Upper lobe of left lung (tissue), 6 donors: ENCODE measurements around the gene TDRD1. TPM values are rescaled to one million over a fixed set of nuclear protein-coding genes. Genes with fewer than 3 reads are reported as not detected.
A peak's percentile ranks its signal among the peaks of the same experiment; 100 is the strongest.

Experiments
- ATAC-seq, 2 donors: fragments of 200-7000 bp; cut with Tn5 transposase; one replicate each; pipeline ENCODE4 v1.9.1; 2022; ENCODE audit warnings: mild to moderate bottlenecking in 2 of 2, moderate library complexity in 2 of 2; ENCODE audit not compliant: low FRiP score in 2 of 2
- DNase-seq, 2 donors: peaks; one replicate each; pipeline ENCODE4 v3.0.0-alpha.2; 2019 to 2020
- H3K27ac ChIP-seq, 4 donors: fragments of 200-600 bp; sonication (generic); one replicate each; pipeline ENCODE4 v1.5.1; 2016 to 2019
- H3K27me3 ChIP-seq, 4 donors: fragments of 200-600 bp; sonication (generic); one replicate each; pipeline ENCODE4 v1.5.1; 2017 to 2019
- H3K36me3 ChIP-seq, 4 donors: fragments of 200-600 bp; sonication (generic); one replicate each; pipeline ENCODE4 v1.5.1; 2016 to 2019
- H3K4me1 ChIP-seq, 4 donors: fragments of 200-600 bp; sonication (generic); one replicate each; pipeline ENCODE4 v1.5.1; 2018 to 2019
- H3K4me3 ChIP-seq, 4 donors: fragments of 200-600 bp; sonication (generic); one replicate each; pipeline ENCODE4 v1.5.1; 2017 to 2019; ENCODE audit warnings: mild to moderate bottlenecking in 2 of 4, moderate library complexity in 1 of 4
- H3K9me3 ChIP-seq, 4 donors: fragments of 200-600 bp; sonication (generic); one replicate each; pipeline ENCODE4 v1.5.1; 2018 to 2019
- EP300 ChIP-seq, 4 donors: sonication (generic); formaldehyde crosslinking; IDR thresholded peaks; one replicate each; pipeline ENCODE4 v1.5.1; 2017; ENCODE audit warnings: antibody characterized with exemption in 4 of 4, control low read depth in 2 of 4
- POLR2A ChIP-seq, 4 donors: fragments of 450-650 bp; IDR thresholded peaks; one replicate each; pipeline ENCODE4 v1.5.1; 2016 to 2017; ENCODE audit warnings: antibody characterized with exemption in 4 of 4, mild to moderate bottlenecking in 2 of 4
- POLR2AphosphoS5 ChIP-seq, 2 donors: sonication (generic); formaldehyde crosslinking; IDR thresholded peaks; one replicate each; pipeline ENCODE4 v1.5.1; 2017; ENCODE audit warnings: antibody characterized with exemption in 2 of 2
- WGBS, 2 donors: methylation state at CpG; one replicate each; pipeline ENCODE4 v1.1.5; 2017 to 2018; 5-methylcytosine and 5-hydroxymethylcytosine counted together
- total RNA-seq, 6 donors: library from RNA; depleted of rRNA in 4 of 6; stranded (reverse); fragments of >200 nt in 4 of 6; gene quantifications; one replicate each; pipeline versions ENCODE4 v1.1.0 to v1.2.1, GENCODE V29; 2016 to 2021
- TF ChIP-seq, protein P1 (sequence below), 6 experiments: fragments of 450-650 bp in 4 of 6; fragments of 200-600 bp in 2 of 6; sonication (generic) in 2 of 6; IDR thresholded peaks; one replicate each; pipeline ENCODE4 v1.5.1; 2016 to 2019; ENCODE audit warnings: antibody characterized with exemption in 6 of 6
- donor health status: DM: no; HTN: no; CAD: no; lungs with moderate emphysema.
- donor health status: DM: no; HTN: yes; CAD: no; lungs with severe emphysema.

TDRD1 gene
- total RNA-seq, 6 donors from 2014 or later, result 0.10 to 0.17 (median 0.14) TPM; not detected in 2

DNA sequence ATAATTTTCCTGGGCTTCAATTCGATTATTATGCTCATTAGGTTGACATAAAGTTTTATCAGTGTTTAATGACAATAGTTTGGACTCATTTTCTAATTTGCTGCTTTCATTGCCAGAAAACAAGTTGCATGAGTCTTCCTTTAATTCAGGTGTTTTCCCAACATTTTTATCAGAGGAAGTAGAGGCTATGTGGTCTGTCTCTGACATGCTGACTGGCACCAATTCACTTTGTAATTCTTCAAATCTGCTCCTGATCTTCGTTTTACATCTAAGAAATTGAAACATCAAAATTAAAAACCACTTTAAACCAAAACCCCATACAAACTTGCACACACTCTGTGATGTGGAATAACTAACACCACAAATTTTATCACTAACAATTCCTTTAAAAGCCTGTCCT, 16.1 kb upstream of the TDRD1 start:
- no peak for TF ChIP-seq EP300 (IDR thresholded peaks at IDR 0.05)
- Histone ChIP-seq H3K4me1 (peaks cover 0 to 26% (median 14%) of the 10 kb centered on the region in 4 donors), H3K36me3 (peaks cover 0 to 8% (median 1%) of the 10 kb centered on the region in 4 donors), H3K4me3 (no peak overlapping the region), H3K27ac (peak overlapping the region in 1 of 4 donors; percentile 16), H3K27me3 (no peaks in the 10 kb centered on the region), H3K9me3 (no peaks in the 10 kb centered on the region)
- DNase-seq (no peak), ATAC-seq (no peak)
- WGBS, 2 donors, result 51 to 57% methylated on average over 2 of the region's 2 CpGs

DNA sequence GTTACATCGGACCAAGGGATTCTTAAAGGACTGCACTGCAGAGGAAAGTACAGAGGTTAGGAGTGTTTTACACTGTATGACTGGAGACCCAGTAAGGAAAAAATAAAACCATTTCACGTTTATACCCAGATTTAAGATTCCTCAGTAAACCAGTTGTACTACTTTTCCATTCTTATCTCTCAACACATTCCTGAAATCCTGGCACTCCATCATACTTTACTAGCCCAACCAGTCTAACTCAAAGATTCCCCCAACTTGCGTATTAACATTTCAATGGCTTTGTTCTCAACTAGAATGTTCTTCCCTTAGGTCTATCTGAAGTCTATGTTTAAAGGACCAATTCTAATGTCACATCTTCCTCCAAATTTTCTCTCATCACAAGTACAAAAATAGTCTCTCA, 13.1 kb upstream of the TDRD1 start:
- WGBS, 2 donors, result 56 to 61% methylated on average over 3 of the region's 3 CpGs
- Histone ChIP-seq H3K4me1 (peaks cover 0 to 26% (median 12%) of the 10 kb centered on the region in 4 donors), H3K36me3 (peaks cover 0 to 8% (median 1%) of the 10 kb centered on the region in 4 donors), H3K27me3 (no peaks in the 10 kb centered on the region), H3K4me3 (no peak overlapping the region), H3K27ac (peak overlapping the region in 2 of 4 donors; percentile 41 to 57), H3K9me3 (peaks cover 0 to 7% (median 3%) of the 10 kb centered on the region in 4 donors)
- TF ChIP-seq POLR2A (IDR thresholded peaks at IDR 0.05) (no peak), EP300 (IDR thresholded peaks at IDR 0.05) (no peak), POLR2AphosphoS5 (IDR thresholded peaks at IDR 0.05) (no peak)
- TF ChIP-seq, protein P1, sequence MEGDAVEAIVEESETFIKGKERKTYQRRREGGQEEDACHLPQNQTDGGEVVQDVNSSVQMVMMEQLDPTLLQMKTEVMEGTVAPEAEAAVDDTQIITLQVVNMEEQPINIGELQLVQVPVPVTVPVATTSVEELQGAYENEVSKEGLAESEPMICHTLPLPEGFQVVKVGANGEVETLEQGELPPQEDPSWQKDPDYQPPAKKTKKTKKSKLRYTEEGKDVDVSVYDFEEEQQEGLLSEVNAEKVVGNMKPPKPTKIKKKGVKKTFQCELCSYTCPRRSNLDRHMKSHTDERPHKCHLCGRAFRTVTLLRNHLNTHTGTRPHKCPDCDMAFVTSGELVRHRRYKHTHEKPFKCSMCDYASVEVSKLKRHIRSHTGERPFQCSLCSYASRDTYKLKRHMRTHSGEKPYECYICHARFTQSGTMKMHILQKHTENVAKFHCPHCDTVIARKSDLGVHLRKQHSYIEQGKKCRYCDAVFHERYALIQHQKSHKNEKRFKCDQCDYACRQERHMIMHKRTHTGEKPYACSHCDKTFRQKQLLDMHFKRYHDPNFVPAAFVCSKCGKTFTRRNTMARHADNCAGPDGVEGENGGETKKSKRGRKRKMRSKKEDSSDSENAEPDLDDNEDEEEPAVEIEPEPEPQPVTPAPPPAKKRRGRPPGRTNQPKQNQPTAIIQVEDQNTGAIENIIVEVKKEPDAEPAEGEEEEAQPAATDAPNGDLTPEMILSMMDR (IDR thresholded peaks at IDR 0.05), result no peak
- peak in 1 of 2 donors; percentile 29 for ATAC-seq
- no peak for DNase-seq

DNA sequence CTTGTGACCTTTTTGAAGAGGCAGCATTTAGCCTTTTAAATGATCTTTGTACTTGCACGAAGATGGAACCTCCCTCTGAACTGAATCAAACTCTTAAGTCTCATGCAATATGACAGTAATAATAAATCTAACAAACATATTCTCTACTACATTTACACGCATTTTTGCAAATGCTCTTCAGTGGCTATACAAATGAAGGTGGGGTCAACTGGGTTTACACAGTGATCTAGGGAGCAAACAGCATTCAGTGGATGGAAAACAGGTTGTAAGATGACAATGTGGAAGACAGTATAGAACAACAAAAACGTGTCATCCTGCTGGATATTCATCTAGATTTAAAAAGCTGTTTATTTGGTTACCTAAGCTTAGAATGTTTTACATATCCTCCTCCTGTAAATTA, 12.7 kb upstream of the TDRD1 start:
- H3K4me3 ChIP-seq, result no peak overlapping the region
- peaks cover 0 to 7% (median 3%) of the 10 kb centered on the region in 4 donors for H3K9me3 ChIP-seq
- peaks cover 0 to 26% (median 13%) of the 10 kb centered on the region in 4 donors for H3K4me1 ChIP-seq
- WGBS, 2 donors, result 50 to 52% methylated on average over 3 of the region's 3 CpGs
- no peak for ATAC-seq
- H3K36me3 ChIP-seq, result peaks cover 0 to 8% (median 1%) of the 10 kb centered on the region in 4 donors
- DNase-seq, result no peak
- no peaks in the 10 kb centered on the region for H3K27me3 ChIP-seq
- H3K27ac ChIP-seq, result peak overlapping the region in 2 of 4 donors; percentile 24 to 57
- TF ChIP-seq EP300 (IDR thresholded peaks at IDR 0.05) (no peak), POLR2AphosphoS5 (IDR thresholded peaks at IDR 0.05) (no peak), POLR2A (IDR thresholded peaks at IDR 0.05) (no peak)
- TF ChIP-seq, protein P1 (IDR thresholded peaks at IDR 0.05), result no peak

DNA sequence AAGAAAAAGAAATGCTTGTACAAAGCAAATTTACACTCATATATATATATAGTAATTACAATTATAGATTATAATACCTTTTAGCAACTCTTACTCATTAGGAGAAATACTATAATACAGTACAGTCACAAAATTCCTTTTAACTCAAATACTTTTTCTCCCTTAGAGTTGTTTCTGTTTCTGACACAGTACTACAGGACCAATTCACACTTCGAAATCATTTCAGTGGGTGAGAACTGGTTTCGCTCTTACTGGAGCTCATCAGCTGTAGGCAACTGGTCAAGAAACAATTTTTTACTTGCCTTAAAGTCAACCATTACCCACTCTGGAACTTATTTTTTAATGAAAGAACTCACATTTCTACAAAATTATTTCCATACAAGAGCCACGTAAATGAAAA, 11.2 kb upstream of the TDRD1 start:
- no peak for DNase-seq
- Histone ChIP-seq H3K27me3 (no peaks in the 10 kb centered on the region), H3K36me3 (peaks cover 0 to under 1% (median 0%) of the 10 kb centered on the region in 4 donors), H3K4me3 (no peak overlapping the region), H3K4me1 (peaks cover 8 to 37% (median 20%) of the 10 kb centered on the region in 4 donors), H3K9me3 (peaks cover 0 to 7% (median 3%) of the 10 kb centered on the region in 4 donors), H3K27ac (no peak overlapping the region)
- no peak for TF ChIP-seq EP300 (IDR thresholded peaks at IDR 0.05)
- TF ChIP-seq, protein P1 (IDR thresholded peaks at IDR 0.05), result no peak
- no peak for TF ChIP-seq POLR2A (IDR thresholded peaks at IDR 0.05)
- no peak for TF ChIP-seq POLR2AphosphoS5 (IDR thresholded peaks at IDR 0.05)
- no peak for ATAC-seq
- WGBS, 2 donors, result 82 to 89% methylated on average over 3 of the region's 3 CpGs

DNA sequence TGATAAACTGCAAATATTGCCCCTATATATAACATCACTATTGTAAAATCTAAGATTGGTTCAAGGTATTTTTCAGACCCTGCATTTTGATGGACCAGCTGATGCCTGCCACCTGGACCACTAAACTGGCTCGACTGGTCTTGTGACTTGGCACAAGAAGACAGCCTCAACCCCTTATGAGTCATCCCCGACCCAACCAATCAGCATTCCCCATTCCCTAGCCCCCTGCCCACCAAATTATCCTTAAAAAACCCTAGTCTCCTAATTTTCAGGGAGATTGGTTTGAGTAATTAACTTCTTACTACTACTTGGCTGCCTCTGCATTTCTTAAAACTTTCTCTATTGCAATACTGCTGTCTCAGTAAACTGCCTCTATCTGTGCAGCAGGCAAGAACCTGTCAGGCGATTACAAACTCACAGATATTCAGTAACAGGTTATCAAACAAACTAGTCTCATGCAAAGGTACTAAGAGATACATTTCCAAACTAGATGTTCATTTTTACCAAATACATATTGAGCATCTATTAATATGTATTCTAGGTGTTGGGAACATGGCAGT, 10.6 kb upstream of the TDRD1 start:
- ATAC-seq (no peak), DNase-seq (no peak)
- Histone ChIP-seq H3K36me3 (no peaks in the 10 kb centered on the region), H3K4me1 (peaks cover 8 to 33% (median 16%) of the 10 kb centered on the region in 4 donors), H3K27ac (no peak overlapping the region), H3K4me3 (no peak overlapping the region), H3K9me3 (peaks cover 0 to 7% (median 3%) of the 10 kb centered on the region in 4 donors), H3K27me3 (no peaks in the 10 kb centered on the region)
- TF ChIP-seq POLR2AphosphoS5 (IDR thresholded peaks at IDR 0.05), result no peak
- TF ChIP-seq, protein P1 (IDR thresholded peaks at IDR 0.05), result no peak
- TF ChIP-seq POLR2A (IDR thresholded peaks at IDR 0.05), result no peak
- TF ChIP-seq EP300 (IDR thresholded peaks at IDR 0.05), result no peak
- WGBS, 2 donors, result 96 to 100% methylated on average over 3 of the region's 3 CpGs
